Fibroblast of mammary gland (primary cell): ENCODE data around the gene LMX1A.

Experiments
- DNase-seq: peaks from one replicate; pipeline ENCODE4 v3.0.0-alpha.2; 2010; ENCODE audit warnings: low read depth
- H3K4me3 ChIP-seq: 2 replicates; pipeline ENCODE4 v1.5.1; 2011; ENCODE audit warnings: low read depth, mild to moderate bottlenecking, low read length, moderate library complexity; ENCODE audit not compliant: control insufficient read depth
- CTCF ChIP-seq: conservative IDR thresholded peaks from 2 replicates; pipeline ENCODE4 v1.5.1; 2011; ENCODE audit warnings: low read depth, low read length, inconsistent platforms; ENCODE audit not compliant: control insufficient read depth, insufficient read depth

Gene LMX1A

GRCh38 chr1:165313903-165314302 is 42.6 kb downstream of the LMX1A start:
- no peak overlapping the region for H3K4me3 ChIP-seq
- no peak for DNase-seq
- TF ChIP-seq CTCF, result no peak

DNA sequence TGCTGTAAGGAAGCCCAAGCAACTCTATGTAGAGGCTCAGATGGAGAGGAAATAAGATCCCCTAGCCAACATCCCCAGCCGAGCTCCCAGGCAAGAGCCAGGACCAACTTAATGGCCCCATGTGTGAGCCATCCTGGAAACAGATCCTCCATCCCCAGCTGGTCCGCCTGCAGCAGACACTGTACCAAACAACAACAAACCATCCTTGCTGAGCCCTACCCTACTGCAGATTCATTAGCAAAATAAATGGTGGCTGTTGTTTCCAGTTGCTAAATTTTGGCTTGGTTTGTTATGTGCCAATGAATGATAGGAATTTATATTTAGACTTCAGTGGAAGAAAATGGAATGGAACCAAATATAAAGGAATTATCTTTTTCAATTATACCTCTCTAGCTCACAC is 43.9 kb downstream of the LMX1A start:
- no peak overlapping the region for H3K4me3 ChIP-seq
- no peak for DNase-seq
- TF ChIP-seq CTCF, result no peak

DNA sequence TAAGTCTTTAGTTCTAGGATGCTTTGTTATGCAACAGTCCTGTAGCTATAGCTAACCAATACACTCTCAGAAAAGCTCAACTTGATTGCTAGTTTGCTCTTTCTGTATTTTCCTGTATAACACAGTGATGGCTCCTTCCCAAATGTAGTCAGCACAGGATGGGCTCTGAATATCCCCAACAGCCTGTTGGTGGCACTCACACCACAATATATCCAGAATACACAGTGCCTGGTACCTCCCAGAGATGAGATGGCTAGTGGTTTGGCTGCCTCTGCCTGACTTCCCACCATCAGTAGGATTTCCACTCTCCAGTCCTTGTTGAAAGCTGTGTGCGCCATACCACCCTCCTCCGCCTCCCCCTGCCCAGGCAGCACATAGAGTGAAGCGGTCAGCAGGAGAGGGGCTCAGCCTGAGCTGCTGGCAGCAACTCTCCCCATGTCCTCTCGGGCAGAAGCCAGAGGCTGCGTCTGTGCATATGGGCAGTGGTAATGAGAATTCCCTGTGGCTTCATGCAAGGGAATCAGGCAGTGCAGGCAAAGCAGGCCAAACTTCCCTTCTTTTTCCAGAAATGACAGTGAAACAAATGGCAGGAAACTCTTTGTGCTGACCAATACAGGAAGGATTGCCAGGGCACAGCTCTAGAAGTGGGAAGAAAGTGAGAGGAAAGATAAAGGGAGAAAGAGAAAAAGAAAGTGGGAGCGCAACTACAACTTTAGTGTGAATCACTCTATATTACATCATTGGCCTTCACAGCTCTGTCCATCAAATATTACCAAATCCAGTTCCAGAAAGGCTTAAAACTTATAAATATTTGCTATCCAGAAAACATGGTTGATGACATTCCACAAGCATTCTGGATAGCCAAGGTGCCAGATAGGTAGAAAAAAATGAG is 49.7 kb downstream of the LMX1A start:
- no peak for DNase-seq
- no peak overlapping the region for H3K4me3 ChIP-seq
- TF ChIP-seq CTCF, result no peak

DNA sequence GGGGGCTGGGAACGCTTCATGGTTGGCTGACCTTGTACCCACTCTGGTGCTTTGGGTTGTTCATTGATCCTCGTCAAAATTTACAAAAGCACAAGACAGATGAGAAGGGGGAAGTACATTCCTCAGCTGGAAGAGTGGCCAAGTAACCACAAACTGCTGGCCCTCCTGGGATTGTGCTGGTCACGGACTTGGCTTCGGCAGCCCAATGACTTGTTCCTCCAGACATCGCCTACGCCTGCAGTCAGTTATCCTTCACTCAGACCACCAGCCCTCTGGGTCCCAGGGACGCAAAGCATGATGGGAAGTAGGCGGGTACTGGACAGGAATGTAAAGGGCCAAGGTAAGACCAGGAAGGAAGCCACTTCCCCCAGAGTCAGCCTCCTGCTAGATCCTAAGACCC is 53.1 kb downstream of the LMX1A start:
- no peak for TF ChIP-seq CTCF
- no peak overlapping the region for H3K4me3 ChIP-seq
- peak; percentile 25 for DNase-seq

DNA sequence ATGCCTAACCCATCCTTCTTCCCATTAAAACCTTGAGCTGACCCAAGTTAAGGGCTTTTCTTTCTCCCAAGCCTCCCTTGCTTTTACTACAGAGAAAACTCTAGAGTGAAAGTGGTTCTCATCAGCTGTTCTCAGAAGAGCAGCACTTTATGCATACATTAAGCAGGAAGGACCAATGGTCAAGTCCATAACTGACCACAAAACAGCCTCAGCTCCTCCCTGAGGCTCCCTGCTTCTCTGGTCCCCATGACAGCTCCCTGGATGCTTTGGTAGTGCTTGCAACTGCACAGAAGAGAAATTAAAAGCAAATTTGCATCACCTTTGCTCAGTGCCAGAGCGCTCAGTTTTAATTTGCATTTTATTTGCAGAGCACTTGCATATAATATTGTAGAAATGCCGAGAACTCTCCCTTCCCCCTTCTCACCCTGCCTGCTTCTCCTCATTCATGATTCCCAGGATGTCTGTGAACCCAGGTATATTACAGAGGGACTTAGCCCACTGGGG is 56.1 kb downstream of the LMX1A start:
- TF ChIP-seq CTCF, result no peak
- DNase-seq, result no peak
- H3K4me3 ChIP-seq, result no peak overlapping the region

GRCh38 chr1:165298203-165298820 is 58.2 kb downstream of the LMX1A start:
- H3K4me3 ChIP-seq, result no peak overlapping the region
- DNase-seq, result no peak
- TF ChIP-seq CTCF, result no peak
